ENCODE measurements around the gene CDKN2B-AS1.

The CDKN2B-AS1 gene

DNA sequence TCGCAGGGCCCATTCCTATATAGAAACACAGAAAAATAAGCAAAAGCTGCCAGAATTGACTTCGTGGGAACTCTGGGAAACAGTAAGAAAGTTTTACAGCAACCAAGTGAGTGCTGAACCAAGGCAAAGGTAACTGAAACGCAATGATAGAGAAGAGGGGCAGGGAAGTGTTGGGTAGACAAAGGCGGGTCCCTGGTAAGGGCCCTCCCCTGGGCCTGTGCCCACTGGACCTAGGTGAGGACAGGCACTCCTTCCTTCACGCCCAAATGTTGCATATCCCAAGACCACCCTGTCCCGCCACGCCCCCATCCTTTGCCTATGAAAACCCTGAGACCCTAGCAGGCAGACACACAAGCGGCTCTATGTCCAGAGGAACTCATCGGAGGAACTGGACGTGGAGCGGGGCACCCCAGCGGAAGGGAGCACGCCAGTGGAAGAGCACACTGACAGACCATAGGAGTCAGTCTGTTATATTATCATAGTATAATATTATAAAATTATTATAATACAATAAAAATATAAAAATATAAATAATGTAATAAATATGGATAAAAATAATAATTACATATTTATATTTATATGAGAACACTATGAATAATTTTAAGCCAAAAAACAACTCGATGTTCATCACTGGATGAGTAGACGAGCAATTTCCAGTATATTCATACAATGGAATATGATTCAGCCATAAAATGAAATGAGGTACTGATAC is 28.3 kb upstream of the CDKN2B-AS1 start:
- TF ChIP-seq, protein P1, sequence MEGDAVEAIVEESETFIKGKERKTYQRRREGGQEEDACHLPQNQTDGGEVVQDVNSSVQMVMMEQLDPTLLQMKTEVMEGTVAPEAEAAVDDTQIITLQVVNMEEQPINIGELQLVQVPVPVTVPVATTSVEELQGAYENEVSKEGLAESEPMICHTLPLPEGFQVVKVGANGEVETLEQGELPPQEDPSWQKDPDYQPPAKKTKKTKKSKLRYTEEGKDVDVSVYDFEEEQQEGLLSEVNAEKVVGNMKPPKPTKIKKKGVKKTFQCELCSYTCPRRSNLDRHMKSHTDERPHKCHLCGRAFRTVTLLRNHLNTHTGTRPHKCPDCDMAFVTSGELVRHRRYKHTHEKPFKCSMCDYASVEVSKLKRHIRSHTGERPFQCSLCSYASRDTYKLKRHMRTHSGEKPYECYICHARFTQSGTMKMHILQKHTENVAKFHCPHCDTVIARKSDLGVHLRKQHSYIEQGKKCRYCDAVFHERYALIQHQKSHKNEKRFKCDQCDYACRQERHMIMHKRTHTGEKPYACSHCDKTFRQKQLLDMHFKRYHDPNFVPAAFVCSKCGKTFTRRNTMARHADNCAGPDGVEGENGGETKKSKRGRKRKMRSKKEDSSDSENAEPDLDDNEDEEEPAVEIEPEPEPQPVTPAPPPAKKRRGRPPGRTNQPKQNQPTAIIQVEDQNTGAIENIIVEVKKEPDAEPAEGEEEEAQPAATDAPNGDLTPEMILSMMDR (conservative IDR thresholded peaks at IDR 0.05; ENCODE audit: low read length), result no peak
- H3K4me3 ChIP-seq (ENCODE audit: low read length), result no peak overlapping the region
- DNase-seq (ENCODE audit: low read depth), result no peak

- H3K4me3 ChIP-seq (ENCODE audit: low read length), result no peak overlapping the region
- TF ChIP-seq, protein P1 (conservative IDR thresholded peaks at IDR 0.05; ENCODE audit: low read length), result no peak
- no peak for DNase-seq (ENCODE audit: low read depth)
Observed at GRCh38 chr9:21967169-21967568, 27.4 kb upstream of the CDKN2B-AS1 start.

- DNase-seq (ENCODE audit: low read depth), result no peak
- TF ChIP-seq, protein P1 (conservative IDR thresholded peaks at IDR 0.05; ENCODE audit: low read length), result no peak
- no peak overlapping the region for H3K4me3 ChIP-seq (ENCODE audit: low read length)
Observed at GRCh38 chr9:21967702-21968101, 26.9 kb upstream of the CDKN2B-AS1 start.

- peak; percentile 29 for DNase-seq (ENCODE audit: low read depth)
- TF ChIP-seq, protein P1 (conservative IDR thresholded peaks at IDR 0.05; ENCODE audit: low read length), result no peak
- peak overlapping the region; percentile 34 for H3K4me3 ChIP-seq (ENCODE audit: low read length)
Observed at GRCh38 chr9:21968331-21969010, 26.1 kb upstream of the CDKN2B-AS1 start.

- no peak for DNase-seq (ENCODE audit: low read depth)
- TF ChIP-seq, protein P1 (conservative IDR thresholded peaks at IDR 0.05; ENCODE audit: low read length), result no peak
- no peak overlapping the region for H3K4me3 ChIP-seq (ENCODE audit: low read length)
Observed at GRCh38 chr9:21969011-21969940, 25.3 kb upstream of the CDKN2B-AS1 start.

DNA sequence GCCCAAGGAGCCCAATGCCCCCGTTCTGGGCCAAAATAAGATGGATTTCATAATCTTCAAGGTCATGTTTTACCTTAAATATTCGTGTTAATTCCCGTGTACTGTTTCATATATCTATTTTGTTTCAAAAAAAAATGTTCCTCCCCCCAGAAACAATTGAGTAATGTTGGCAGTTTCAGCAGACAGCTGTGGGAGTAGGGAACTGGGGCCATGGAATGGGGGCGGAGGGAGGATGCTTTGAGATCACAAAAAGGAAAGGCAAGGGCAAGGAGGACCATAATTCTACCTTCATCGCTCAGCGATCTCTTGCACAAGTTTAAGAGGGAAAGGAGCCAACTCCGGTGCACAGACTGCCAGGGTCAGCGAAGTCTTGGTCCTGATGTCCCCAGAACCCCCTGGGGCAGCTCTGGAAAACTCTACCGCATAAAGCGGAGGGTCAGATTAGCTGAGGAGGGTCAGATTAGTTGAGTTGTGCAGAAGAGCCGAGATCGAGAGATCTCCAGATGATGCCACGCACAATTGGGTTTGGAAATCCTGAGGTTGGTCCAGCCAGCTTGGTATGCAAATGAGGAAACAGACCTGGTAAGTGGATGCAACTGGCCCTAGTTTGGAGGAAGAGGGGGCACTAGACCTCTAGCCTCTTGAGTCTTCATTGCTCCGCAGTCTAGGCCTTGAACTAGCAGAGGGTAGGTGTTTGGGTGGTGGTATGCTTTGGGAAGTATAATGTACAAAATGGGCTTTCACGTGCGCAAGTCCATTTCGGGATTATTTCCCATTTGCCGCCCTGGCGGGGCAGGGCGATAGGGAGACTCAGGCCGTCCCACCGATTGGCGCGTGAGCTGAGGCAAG is 24.4 kb upstream of the CDKN2B-AS1 start:
- no peak overlapping the region for H3K4me3 ChIP-seq (ENCODE audit: low read length)
- TF ChIP-seq, protein P1 (conservative IDR thresholded peaks at IDR 0.05; ENCODE audit: low read length), result no peak

More for the DNA sequence above, 24.4 kb upstream of the CDKN2B-AS1 start:
- no peak for DNase-seq (ENCODE audit: low read depth)
